Activated T-helper 1 cell treated with anti-CD3 and anti-CD28 coated beads, Interleukin-12 subunit alpha, Interleukin-12 subunit beta, Interleukin-2, Interleukin-4 antibody, amounts not matched to agents 30 ng/mL and 10 ng/mL and 1 ng/mL, durations not matched to agents 14 hours and 24 hours and 36 hours (primary cell): Measurements from ENCODE around the gene SLC35B1. TPM values are rescaled to one million over a fixed set of nuclear protein-coding genes. Genes with fewer than 3 reads are reported as not detected.

ENCODE experiments used
- DNase-seq: peaks from one replicate; pipeline ENCODE4 v3.0.0; 2021; ENCODE audit warnings: low spot score
- H3K27ac Mint-ChIP-seq: one replicate; pipeline ENCODE4 v1.8.0; 2021; ENCODE audit warnings: mild to moderate bottlenecking, mixed read lengths
- H3K27me3 Mint-ChIP-seq: one replicate; pipeline ENCODE4 v1.8.0; 2022; ENCODE audit warnings: mild to moderate bottlenecking, moderate library complexity, mixed read lengths; ENCODE audit not compliant: insufficient read depth
- H3K36me3 Mint-ChIP-seq: one replicate; pipeline ENCODE4 v1.8.0; 2021; ENCODE audit warnings: low read depth, mixed read lengths
- H3K4me1 Mint-ChIP-seq: one replicate; pipeline ENCODE4 v1.8.0; 2021; ENCODE audit warnings: low read depth, mixed read lengths
- H3K4me3 Mint-ChIP-seq: one replicate; pipeline ENCODE4 v1.8.0; 2021; ENCODE audit warnings: mild to moderate bottlenecking, moderate library complexity, mixed read lengths
- H3K9me3 Mint-ChIP-seq: one replicate; pipeline ENCODE4 v1.8.0; 2021; ENCODE audit warnings: mixed read lengths
- intact Hi-C: fragments of 100-400 bp; cut with micrococcal nuclease; formaldehyde crosslinking; loops from one replicate; pipeline ENCODE4 v1.15.1; 2024
- total RNA-seq: library from RNA; stranded (reverse); gene quantifications from 2 replicates; pipeline ENCODE4 v1.2.3, GENCODE V29; 2022

SLC35B1 gene
- total RNA-seq, 1 donor from 2014 or later = 71.6 TPM

GRCh38 chr17:49667854-49668253, 39.9 kb downstream of the SLC35B1 start:
- H3K4me3 Mint-ChIP-seq = no peak overlapping the region
- no peak overlapping the region for H3K27ac Mint-ChIP-seq
- peaks cover 8% of the 10 kb centered on the region for H3K36me3 Mint-ChIP-seq
- no peak for DNase-seq
- intact Hi-C loops = no loop called here
- no peaks in the 10 kb centered on the region for H3K9me3 Mint-ChIP-seq
- H3K4me1 Mint-ChIP-seq = peaks cover 19% of the 10 kb centered on the region
- no peaks in the 10 kb centered on the region for H3K27me3 Mint-ChIP-seq

- Mint-ChIP-seq H3K4me1 (peaks cover 25% of the 10 kb centered on the region), H3K27me3 (no peaks in the 10 kb centered on the region), H3K36me3 (peaks cover 16% of the 10 kb centered on the region), H3K9me3 (no peaks in the 10 kb centered on the region), H3K4me3 (no peak overlapping the region), H3K27ac (no peak overlapping the region)
- no peak for DNase-seq
- intact Hi-C loops = no loop called here
Measured at GRCh38 chr17:49664706-49665211, 43.0 kb downstream of the SLC35B1 start.

GRCh38 chr17:49659661-49660382, 47.9 kb downstream of the SLC35B1 start:
- intact Hi-C loops = no loop called here
- H3K36me3 Mint-ChIP-seq = peaks cover 27% of the 10 kb centered on the region
- peaks cover 23% of the 10 kb centered on the region for H3K4me1 Mint-ChIP-seq
- H3K27me3 Mint-ChIP-seq = no peaks in the 10 kb centered on the region
- H3K27ac Mint-ChIP-seq = no peak overlapping the region
- H3K4me3 Mint-ChIP-seq = no peak overlapping the region
- no peak for DNase-seq
- H3K9me3 Mint-ChIP-seq = no peaks in the 10 kb centered on the region

GRCh38 chr17:49656247-49656646, 51.5 kb downstream of the SLC35B1 start:
- Mint-ChIP-seq H3K27me3 (no peaks in the 10 kb centered on the region), H3K4me1 (peaks cover 22% of the 10 kb centered on the region)
- intact Hi-C loops = no loop called here

More at GRCh38 chr17:49656247-49656646, 51.5 kb downstream of the SLC35B1 start:
- Mint-ChIP-seq H3K4me3 (no peak overlapping the region), H3K36me3 (peaks cover 17% of the 10 kb centered on the region), H3K27ac (no peak overlapping the region), H3K9me3 (no peaks in the 10 kb centered on the region)
- no peak for DNase-seq

Other genes with a start within 250 kb of the SLC35B1 start
- gene NGFR, start 212.7 kb downstream of the SLC35B1 start, total RNA-seq = 0.13 and 0.20 TPM in 2 replicates
- gene NXPH3, start 132.1 kb downstream of the SLC35B1 start, total RNA-seq = not detected in 2 replicates
- gene SPOP, start 29.9 kb downstream of the SLC35B1 start, total RNA-seq = 58.3 and 61.9 TPM in 2 replicates
- 13.9 and 14.8 TPM in 2 replicates for gene FAM117A, start 56.2 kb upstream of the SLC35B1 start, total RNA-seq
- gene KAT7, start 80.7 kb upstream of the SLC35B1 start, total RNA-seq = 68.5 and 71.1 TPM in 2 replicates
- gene TAC4, start 140.1 kb upstream of the SLC35B1 start, total RNA-seq = not detected in 2 replicates